BJ (cell line): Measurements from ENCODE around the gene IDH1. TPM values are rescaled to one million over a fixed set of nuclear protein-coding genes. Genes with fewer than 3 reads are reported as not detected.
A peak's percentile ranks its signal among the peaks of the same experiment; 100 is the strongest.

Experiments
- CTCF ChIA-PET: fragments of 350-600 bp; formaldehyde crosslinking; extraction: SDS; loops from one replicate; lab custom pipeline; 2021; ENCODE audit warnings: antibody characterized with exemption, inconsistent platforms; lab: Yijun Ruan, JAX
- POLR2A ChIA-PET: fragments of 300-600 bp; sonication (Branson Sonifier 250); formaldehyde crosslinking; extraction: SDS; loops from one replicate; lab custom pipeline; 2021; ENCODE audit warnings: antibody characterized with exemption; lab: Charles Lee
- DNase-seq: peaks from one replicate; pipeline ENCODE4 v3.0.0-alpha.2; 2011; ENCODE audit warnings: low read depth
- H3K27me3 ChIP-seq: 2 replicates; pipeline ENCODE4 v1.6.0; 2011; ENCODE audit warnings: low read length; ENCODE audit not compliant: control insufficient read depth, insufficient read depth
- H3K36me3 ChIP-seq: 2 replicates; pipeline ENCODE4 v1.5.1; 2011; ENCODE audit warnings: low read length; ENCODE audit not compliant: control insufficient read depth, insufficient read depth
- H3K4me3 ChIP-seq: 2 replicates; pipeline ENCODE4 v1.5.1; 2011; ENCODE audit warnings: low read depth, mild to moderate bottlenecking, control low read depth, low read length
- polyA plus RNA-seq: library from polyadenylated mRNA; depleted of rRNA; stranded (reverse); fragments of >200 nt; gene quantifications from 2 replicates; pipeline ENCODE4 v1.2.3, GENCODE V29; 2011
- TF ChIP-seq, protein P1 (sequence below): IDR thresholded peaks from 2 replicates; pipeline ENCODE4 v1.5.1; 2011; ENCODE audit warnings: low read depth, mild to moderate bottlenecking, control low read depth, inconsistent platforms, low read length, moderate library complexity; ENCODE audit not compliant: insufficient read depth

IDH1 gene
- polyA plus RNA-seq, 1 experiment: 41.9 TPM

DNA sequence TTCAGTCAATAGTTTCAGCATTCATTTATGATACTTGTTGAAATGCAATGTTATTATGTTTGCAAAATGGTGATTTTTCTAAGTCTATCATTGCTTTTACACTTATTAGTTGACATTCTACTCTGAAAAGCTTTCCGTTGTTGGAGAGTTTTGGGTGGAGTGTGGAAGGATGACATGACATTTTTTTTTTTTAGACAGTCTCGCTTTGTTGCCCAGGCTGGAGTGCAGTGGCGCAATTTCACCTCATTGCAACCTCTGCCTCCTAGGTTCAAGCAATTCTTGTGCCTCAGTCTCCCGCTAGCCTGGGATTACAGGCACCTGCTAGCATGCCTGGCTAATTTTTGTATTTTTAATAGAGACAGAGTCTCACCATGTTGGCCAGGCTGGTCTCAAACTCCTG is 41.0 kb upstream of the IDH1 start:
- CTCF ChIA-PET: no interaction called here
- DNase-seq: no peak
- Histone ChIP-seq H3K27me3 (no peaks in the 10 kb centered on the region), H3K4me3 (no peak overlapping the region), H3K36me3 (peaks cover 2% of the 10 kb centered on the region; the same call in 1 of the 2 replicates)
- TF ChIP-seq, protein P1, sequence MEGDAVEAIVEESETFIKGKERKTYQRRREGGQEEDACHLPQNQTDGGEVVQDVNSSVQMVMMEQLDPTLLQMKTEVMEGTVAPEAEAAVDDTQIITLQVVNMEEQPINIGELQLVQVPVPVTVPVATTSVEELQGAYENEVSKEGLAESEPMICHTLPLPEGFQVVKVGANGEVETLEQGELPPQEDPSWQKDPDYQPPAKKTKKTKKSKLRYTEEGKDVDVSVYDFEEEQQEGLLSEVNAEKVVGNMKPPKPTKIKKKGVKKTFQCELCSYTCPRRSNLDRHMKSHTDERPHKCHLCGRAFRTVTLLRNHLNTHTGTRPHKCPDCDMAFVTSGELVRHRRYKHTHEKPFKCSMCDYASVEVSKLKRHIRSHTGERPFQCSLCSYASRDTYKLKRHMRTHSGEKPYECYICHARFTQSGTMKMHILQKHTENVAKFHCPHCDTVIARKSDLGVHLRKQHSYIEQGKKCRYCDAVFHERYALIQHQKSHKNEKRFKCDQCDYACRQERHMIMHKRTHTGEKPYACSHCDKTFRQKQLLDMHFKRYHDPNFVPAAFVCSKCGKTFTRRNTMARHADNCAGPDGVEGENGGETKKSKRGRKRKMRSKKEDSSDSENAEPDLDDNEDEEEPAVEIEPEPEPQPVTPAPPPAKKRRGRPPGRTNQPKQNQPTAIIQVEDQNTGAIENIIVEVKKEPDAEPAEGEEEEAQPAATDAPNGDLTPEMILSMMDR: no peak
- POLR2A ChIA-PET: no interaction called here

DNA sequence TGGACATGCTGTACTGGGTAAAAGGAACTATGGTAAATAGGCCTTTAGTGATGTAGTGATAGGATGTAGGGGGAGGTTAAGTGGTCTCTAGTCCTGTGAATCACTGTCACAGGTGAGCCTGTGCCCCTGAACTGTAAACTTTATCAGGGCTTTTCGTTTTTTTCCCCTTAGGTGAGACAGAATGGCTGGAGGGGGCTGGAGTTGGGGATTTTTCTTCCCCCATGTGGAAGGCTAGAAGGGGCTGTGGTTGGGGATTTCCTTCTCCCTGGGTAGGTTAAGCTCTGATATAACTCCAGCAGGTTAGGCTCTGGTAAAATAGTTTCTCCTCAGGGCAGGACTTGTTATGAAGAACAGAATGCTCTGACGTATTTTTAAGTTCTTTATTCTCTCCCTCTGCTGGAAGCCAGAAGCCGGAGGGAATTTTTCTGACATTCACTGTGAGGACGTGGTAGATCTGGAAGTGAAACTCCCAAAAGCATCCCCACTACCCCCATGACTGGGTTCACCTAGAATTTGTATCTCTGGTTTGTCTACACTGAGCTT is 39.7 kb upstream of the IDH1 start:
- TF ChIP-seq, protein P1: no peak
- Histone ChIP-seq H3K27me3 (no peaks in the 10 kb centered on the region), H3K36me3 (peaks cover 2% of the 10 kb centered on the region; the same call in 1 of the 2 replicates), H3K4me3 (no peak overlapping the region)
- POLR2A ChIA-PET: no interaction called here
- DNase-seq: no peak
- CTCF ChIA-PET: no interaction called here

DNA sequence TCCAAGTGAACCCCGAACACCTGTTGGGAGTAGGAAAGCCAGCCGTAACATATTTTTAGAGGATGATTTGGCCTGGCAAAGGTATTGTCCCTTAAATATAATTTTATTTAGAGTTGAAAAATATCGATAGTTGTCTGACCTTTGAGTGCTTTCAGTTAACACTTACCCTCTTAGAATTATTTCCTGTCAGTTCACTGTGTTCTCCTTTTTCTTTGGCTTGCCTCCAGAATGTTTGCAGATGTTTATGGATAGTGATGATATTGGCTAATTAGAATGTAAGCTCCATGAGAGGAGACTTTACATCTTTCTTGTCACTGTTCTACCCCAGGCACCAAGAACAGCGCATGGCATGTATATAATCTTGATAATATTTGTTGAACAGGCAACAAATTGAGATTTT is 31.0 kb upstream of the IDH1 start:
- Histone ChIP-seq H3K36me3 (peaks cover 6% of the 10 kb centered on the region), H3K4me3 (no peak overlapping the region), H3K27me3 (no peaks in the 10 kb centered on the region)
- POLR2A ChIA-PET: no interaction called here
- CTCF ChIA-PET: interaction anchor here (0.7 kb wide), 1 partner anchor 13 kb away, joined by 3 read pairs; no protein-coding TSS in a partner anchor
- no peak for DNase-seq
- TF ChIP-seq, protein P1: no peak

DNA sequence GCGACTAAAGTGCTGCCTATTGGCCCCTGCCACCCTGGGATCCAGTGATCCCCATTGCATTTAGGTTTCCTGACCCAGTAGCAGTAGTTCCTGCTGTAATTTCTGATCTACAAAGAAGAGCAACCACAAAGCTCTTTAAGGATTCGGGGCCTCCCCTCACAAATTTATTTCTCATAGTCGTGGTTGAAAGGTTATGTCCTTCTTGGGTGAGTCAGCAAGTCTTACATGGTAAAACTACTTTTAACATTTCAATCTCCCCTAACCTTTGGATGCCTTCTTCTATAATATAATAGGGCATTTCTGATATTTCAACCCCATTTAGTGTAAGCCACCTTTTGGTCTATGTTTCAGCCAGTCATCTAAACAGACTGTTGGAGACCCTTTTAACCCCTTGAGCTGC is 26.1 kb upstream of the IDH1 start:
- CTCF ChIA-PET: interaction anchor here (1.3 to 2.0 kb wide), 2 partner anchors 9 to 25 kb away, joined by 3 to 5 read pairs; partner anchors contain the start of gene IDH1

DNA sequence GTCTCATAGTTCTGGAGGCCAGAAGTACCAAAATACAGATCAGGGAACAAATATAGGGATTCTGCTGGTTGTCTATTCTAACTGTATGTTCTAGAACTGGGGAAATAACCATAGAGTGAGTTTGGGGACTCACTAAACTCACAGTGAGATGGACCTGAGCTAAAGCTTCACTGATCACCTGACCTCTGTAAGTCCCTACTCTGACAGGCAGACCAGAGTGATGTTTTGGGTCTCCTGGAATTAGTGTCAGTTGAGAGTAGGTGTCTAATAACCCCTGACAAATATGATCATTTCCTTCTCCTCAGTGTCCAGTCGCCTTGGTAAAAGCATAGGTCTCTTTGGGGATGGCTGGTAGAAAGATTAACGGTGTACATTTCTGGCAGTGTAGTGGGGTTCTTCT is 25.4 kb upstream of the IDH1 start:
- H3K36me3 ChIP-seq: peaks cover 9% of the 10 kb centered on the region
- no peak overlapping the region for H3K4me3 ChIP-seq
- POLR2A ChIA-PET: interaction anchor here (0.6 kb wide), 1 partner anchor 28 kb away, joined by 4 read pairs; no protein-coding TSS in a partner anchor
- TF ChIP-seq, protein P1: no peak
- DNase-seq: no peak
- H3K27me3 ChIP-seq: no peaks in the 10 kb centered on the region
- CTCF ChIA-PET: no interaction called here

More for the DNA sequence above, 26.1 kb upstream of the IDH1 start:
- TF ChIP-seq, protein P1: no peak
- peak; percentile 40 for DNase-seq
- no peaks in the 10 kb centered on the region for H3K27me3 ChIP-seq
- H3K4me3 ChIP-seq: no peak overlapping the region
- POLR2A ChIA-PET: interaction anchor here (0.6 kb wide), 2 partner anchors 9 to 29 kb away, joined by 4 read pairs; no protein-coding TSS in a partner anchor
- peaks cover 6% of the 10 kb centered on the region; the same call in 1 of the 2 replicates for H3K36me3 ChIP-seq
